Lower leg skin (tissue), 3 donors: ENCODE measurements around the gene APOL6.

Source experiments
- POLR2A ChIP-seq, 2 donors: fragments of 450-650 bp; IDR thresholded peaks; one replicate each; pipeline ENCODE4 v1.6.1; 2016 to 2017; ENCODE audit warnings: antibody characterized with exemption in 2 of 2, mild to moderate bottlenecking in 1 of 2, moderate library complexity in 1 of 2
- TF ChIP-seq, protein P1 (sequence below), 3 donors: fragments of 450-650 bp; IDR thresholded peaks; one replicate each; pipeline ENCODE4 v1.5.1; 2016; ENCODE audit warnings: antibody characterized with exemption in 3 of 3, mild to moderate bottlenecking in 3 of 3, moderate library complexity in 2 of 3

DNA sequence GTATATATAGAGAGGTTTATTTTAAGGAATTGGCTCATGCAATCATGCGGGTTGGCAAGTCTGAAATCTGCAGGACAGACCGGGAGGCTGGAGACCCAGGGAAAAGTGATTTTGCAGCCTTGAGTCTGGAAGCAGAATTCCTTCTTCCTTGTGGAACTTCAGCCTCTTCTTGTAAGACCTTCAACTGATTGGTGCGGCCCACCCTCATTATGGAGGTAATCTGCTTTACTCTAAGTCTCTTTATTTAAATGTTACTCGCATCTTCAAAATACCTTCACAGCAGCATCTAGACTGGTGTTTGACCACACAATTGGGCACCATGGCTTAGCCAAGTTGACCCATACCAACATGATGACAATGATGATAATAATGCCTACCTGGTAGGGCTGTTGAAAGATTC is 48.9 kb upstream of the APOL6 start:
- no peak for TF ChIP-seq POLR2A (IDR thresholded peaks at IDR 0.05)
- TF ChIP-seq, protein P1, sequence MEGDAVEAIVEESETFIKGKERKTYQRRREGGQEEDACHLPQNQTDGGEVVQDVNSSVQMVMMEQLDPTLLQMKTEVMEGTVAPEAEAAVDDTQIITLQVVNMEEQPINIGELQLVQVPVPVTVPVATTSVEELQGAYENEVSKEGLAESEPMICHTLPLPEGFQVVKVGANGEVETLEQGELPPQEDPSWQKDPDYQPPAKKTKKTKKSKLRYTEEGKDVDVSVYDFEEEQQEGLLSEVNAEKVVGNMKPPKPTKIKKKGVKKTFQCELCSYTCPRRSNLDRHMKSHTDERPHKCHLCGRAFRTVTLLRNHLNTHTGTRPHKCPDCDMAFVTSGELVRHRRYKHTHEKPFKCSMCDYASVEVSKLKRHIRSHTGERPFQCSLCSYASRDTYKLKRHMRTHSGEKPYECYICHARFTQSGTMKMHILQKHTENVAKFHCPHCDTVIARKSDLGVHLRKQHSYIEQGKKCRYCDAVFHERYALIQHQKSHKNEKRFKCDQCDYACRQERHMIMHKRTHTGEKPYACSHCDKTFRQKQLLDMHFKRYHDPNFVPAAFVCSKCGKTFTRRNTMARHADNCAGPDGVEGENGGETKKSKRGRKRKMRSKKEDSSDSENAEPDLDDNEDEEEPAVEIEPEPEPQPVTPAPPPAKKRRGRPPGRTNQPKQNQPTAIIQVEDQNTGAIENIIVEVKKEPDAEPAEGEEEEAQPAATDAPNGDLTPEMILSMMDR (IDR thresholded peaks at IDR 0.05): no peak
